Stimulated activated CD8-positive, alpha-beta memory T cell treated with anti-CD3 and anti-CD28 coated beads, Interleukin-15, amount 100 ng/mL, for 1 hour (primary cell): ENCODE measurements around the gene UCMA.

Experiments used
- DNase-seq: peaks from one replicate; pipeline ENCODE4 v3.0.0-alpha.2; 2020; ENCODE audit warnings: low read depth

UCMA gene

GRCh38 chr10:13184730-13185514 lies 49.3 kb downstream of the UCMA start:
- no peak for DNase-seq

GRCh38 chr10:13184276-13184675 lies 49.9 kb downstream of the UCMA start:
- DNase-seq = no peak

- DNase-seq = no peak
These were observed 50.5 kb downstream of the UCMA start for GRCh38 chr10:13183625-13184024.

GRCh38 chr10:13182424-13182823 lies 51.8 kb downstream of the UCMA start:
- no peak for DNase-seq

GRCh38 chr10:13180788-13181187 lies 53.4 kb downstream of the UCMA start:
- DNase-seq = no peak

GRCh38 chr10:13173616-13174015 lies 60.6 kb downstream of the UCMA start:
- no peak for DNase-seq
